Measurements from ENCODE around the gene MID2. TPM values are rescaled to one million over a fixed set of nuclear protein-coding genes. Genes with fewer than 3 reads are reported as not detected.
"Not testable (repeated sequence)": the region's sequence is repeated elsewhere in the genome, so short reads cannot be mapped to it uniquely, and the experiment has no call there.

The MID2 gene
- polyA plus RNA-seq, 3 donors from 2014 or later = 0.77 to 2.6 (median 2.1) TPM

GRCh38 chrX:107935664-107936433 lies 110.2 kb downstream of the MID2 start:
- Mint-ChIP-seq H3K4me3 (no peak overlapping the region), H3K27ac (no peak overlapping the region), H3K4me1 (no peaks in the 10 kb centered on the region), H3K9me3 (no peaks in the 10 kb centered on the region), H3K27me3 (ENCODE audit: low read depth in 3 of 3) (peaks cover 0 to 12% (median 10%) of the 10 kb centered on the region in 3 donors), H3K36me3 (no peaks in the 10 kb centered on the region)
- DNase-seq = no peak

DNA sequence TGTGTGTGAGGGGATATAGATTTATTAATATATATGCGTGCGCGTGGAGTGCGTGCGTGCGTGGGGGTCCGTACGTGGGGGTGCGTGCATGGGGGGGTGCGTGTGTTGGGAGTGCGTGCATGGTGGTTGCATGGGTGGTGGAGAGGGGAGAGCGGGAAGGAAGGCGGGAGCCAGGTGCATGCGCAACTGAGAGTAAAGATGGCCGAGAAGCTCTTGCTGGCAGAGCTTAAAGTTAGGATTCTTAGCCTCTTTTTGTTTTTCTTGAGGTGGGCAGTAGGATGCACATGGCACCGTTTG lies 110.7 kb downstream of the MID2 start:
- H3K27me3 Mint-ChIP-seq (ENCODE audit: low read depth in 3 of 3) = peaks cover 0 to 12% (median 10%) of the 10 kb centered on the region in 3 donors
- no peaks in the 10 kb centered on the region for H3K36me3 Mint-ChIP-seq
- no peaks in the 10 kb centered on the region for H3K4me1 Mint-ChIP-seq
- H3K27ac Mint-ChIP-seq = no peak overlapping the region
- H3K4me3 Mint-ChIP-seq = no peak overlapping the region
- H3K9me3 Mint-ChIP-seq = no peaks in the 10 kb centered on the region
- no peak for DNase-seq

- no peaks in the 10 kb centered on the region for H3K36me3 Mint-ChIP-seq
- H3K27ac Mint-ChIP-seq = no peak overlapping the region
- H3K9me3 Mint-ChIP-seq = no peaks in the 10 kb centered on the region
- H3K4me1 Mint-ChIP-seq = no peaks in the 10 kb centered on the region
- peaks cover 0 to 15% (median 12%) of the 10 kb centered on the region in 3 donors for H3K27me3 Mint-ChIP-seq (ENCODE audit: low read depth in 3 of 3)
- no peak overlapping the region for H3K4me3 Mint-ChIP-seq
- no peak for DNase-seq
Measured at GRCh38 chrX:107940095-107940494, 114.4 kb downstream of the MID2 start.

DNA sequence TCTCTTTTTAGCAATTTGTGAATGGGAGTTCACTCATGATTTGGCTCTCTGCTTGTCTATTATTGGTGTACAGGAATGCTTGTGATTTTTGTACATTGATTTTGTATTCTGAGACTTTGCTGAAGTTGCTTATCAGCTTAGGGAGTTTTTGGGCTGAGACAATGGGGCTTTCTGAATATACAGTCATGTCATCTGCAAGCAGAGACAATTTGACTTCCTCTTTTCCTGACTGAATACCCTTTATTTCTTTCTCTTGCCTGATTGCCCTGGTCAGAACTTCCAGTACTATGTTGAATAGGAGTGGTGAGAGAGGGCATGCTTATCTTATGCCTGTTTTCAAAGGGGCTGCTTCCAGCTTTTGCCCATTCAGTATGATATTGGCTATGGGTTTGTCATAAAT lies 129.7 kb downstream of the MID2 start:
- H3K27ac Mint-ChIP-seq, H3K36me3 Mint-ChIP-seq, H3K4me3 Mint-ChIP-seq, H3K9me3 Mint-ChIP-seq, H3K4me1 Mint-ChIP-seq, DNase-seq: not testable (repeated sequence)
- H3K27me3 Mint-ChIP-seq (ENCODE audit: low read depth in 3 of 3) = peaks cover 3 to 14% (median 6%) of the 10 kb centered on the region in 3 donors

DNA sequence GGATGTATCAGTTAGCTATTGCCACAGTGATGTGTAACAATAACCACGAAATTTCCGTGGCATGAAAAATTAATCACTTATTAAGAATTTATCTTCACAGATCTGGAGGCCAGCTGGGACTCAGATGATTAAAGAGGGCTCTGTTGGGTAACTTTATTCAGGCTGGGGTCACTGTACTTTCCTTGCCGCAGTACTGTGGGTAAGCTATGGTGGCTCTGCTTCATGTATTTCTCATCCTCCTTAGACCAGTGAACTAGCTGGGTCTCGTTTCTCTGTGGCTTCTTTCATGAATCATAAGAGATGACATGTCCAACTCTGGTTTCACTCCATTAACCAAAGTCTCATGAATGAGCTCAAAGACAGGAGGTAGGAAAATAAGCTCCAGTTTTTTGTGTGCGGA lies 143.0 kb downstream of the MID2 start:
- peaks cover 0 to 3% (median 0%) of the 10 kb centered on the region in 6 donors for H3K9me3 Mint-ChIP-seq

GRCh38 chrX:107970073-107970472 lies 144.4 kb downstream of the MID2 start:
- H3K9me3 Mint-ChIP-seq = no peaks in the 10 kb centered on the region
- no peak for DNase-seq
- no peak overlapping the region for H3K4me3 Mint-ChIP-seq
- H3K36me3 Mint-ChIP-seq = no peaks in the 10 kb centered on the region
- no peak overlapping the region for H3K27ac Mint-ChIP-seq
- H3K4me1 Mint-ChIP-seq = no peaks in the 10 kb centered on the region
- H3K27me3 Mint-ChIP-seq (ENCODE audit: low read depth in 3 of 3) = peaks cover 0 to 18% (median 2%) of the 10 kb centered on the region in 3 donors

More for the DNA sequence above, 143.0 kb downstream of the MID2 start:
- no peak for DNase-seq
- no peak overlapping the region for H3K4me3 Mint-ChIP-seq
- no peak overlapping the region for H3K27ac Mint-ChIP-seq
- H3K4me1 Mint-ChIP-seq = no peaks in the 10 kb centered on the region
- peaks cover 0 to 20% (median 4%) of the 10 kb centered on the region in 3 donors for H3K27me3 Mint-ChIP-seq (ENCODE audit: low read depth in 3 of 3)
- H3K36me3 Mint-ChIP-seq = no peaks in the 10 kb centered on the region

- H3K4me1 Mint-ChIP-seq = no peaks in the 10 kb centered on the region
- no peak overlapping the region for H3K4me3 Mint-ChIP-seq
- no peak overlapping the region for H3K27ac Mint-ChIP-seq
- peaks cover 0 to 14% (median 2%) of the 10 kb centered on the region in 3 donors for H3K27me3 Mint-ChIP-seq (ENCODE audit: low read depth in 3 of 3)
- H3K9me3 Mint-ChIP-seq = no peaks in the 10 kb centered on the region
- H3K36me3 Mint-ChIP-seq = no peaks in the 10 kb centered on the region
- DNase-seq = no peak
Measured at GRCh38 chrX:107971636-107972035, 146.0 kb downstream of the MID2 start.

Other genes starting within 250 kb of the MID2 start
- gene PRPS1, start 197.4 kb upstream of the MID2 start, polyA plus RNA-seq = 10 to 100 TPM; 41.9 to 54.6 (median 45.6) TPM
- 100 to 1,000 TPM; 496 to 775 (median 681) TPM for gene TSC22D3, start 50.1 kb upstream of the MID2 start, polyA plus RNA-seq
- gene NCBP2L, start 48.1 kb upstream of the MID2 start, polyA plus RNA-seq = not detected
- gene TEX13B, start 156.5 kb downstream of the MID2 start, polyA plus RNA-seq = not detected
- under 1 TPM in 1 of 3 donors, not detected in 2; 0.15 TPM for gene VSIG1, start 219.2 kb downstream of the MID2 start, polyA plus RNA-seq